HG02759 (cell line): ENCODE data around the gene FIZ1.
A peak's percentile ranks its signal among the peaks of the same experiment; 100 is the strongest.

ENCODE experiments used
- ATAC-seq: cut with Tn5 transposase; IDR thresholded peaks from one replicate; pipeline ENCODE4 v1.9.1; 2021; ENCODE audit warnings: mild to moderate bottlenecking, moderate library complexity; ENCODE audit not compliant: unreplicated experiment

Gene FIZ1

GRCh38 chr19:55599468-55599841, at the start of gene FIZ1:
Gene FIZ1 (minus strand): TSS chr19:55599517. CDS start chr19:55597865, 1,652 bp downstream.
- ATAC-seq: peak; percentile 55

- no peak for ATAC-seq
Measured at GRCh38 chr19:55648585-55649267, 49.4 kb upstream of the FIZ1 start.

- ATAC-seq: peak; percentile 40
Measured at GRCh38 chr19:55647732-55648584, 48.6 kb upstream of the FIZ1 start, which contains the start of gene CCDC106. Gene CCDC106 (plus strand): TSS chr19:55648212. CDS start chr19:55649047, 835 bp downstream.

- ATAC-seq: no peak
Measured at GRCh38 chr19:55646889-55647731, 47.8 kb upstream of the FIZ1 start.

- ATAC-seq: no peak
Measured at GRCh38 chr19:55645512-55645881, 46.2 kb upstream of the FIZ1 start.

- no peak for ATAC-seq
Measured at GRCh38 chr19:55644842-55645511, 45.7 kb upstream of the FIZ1 start.

- ATAC-seq: no peak
Measured at GRCh38 chr19:55644191-55644833, 45.0 kb upstream of the FIZ1 start.

- ATAC-seq: no peak
Measured at GRCh38 chr19:55643887-55644176, 44.5 kb upstream of the FIZ1 start.

GRCh38 chr19:55643003-55643886, 43.9 kb upstream of the FIZ1 start, which contains the start of gene ZNF581:
Gene ZNF581 (plus strand): TSS chr19:55643649. CDS start chr19:55644572, 923 bp downstream.
- peak; percentile 28 for ATAC-seq

GRCh38 chr19:55642153-55643002, 43.1 kb upstream of the FIZ1 start:
- ATAC-seq: no peak

- ATAC-seq: no peak
Measured at GRCh38 chr19:55641426-55642152, 42.3 kb upstream of the FIZ1 start.

- ATAC-seq: peak; percentile 41
Measured at GRCh38 chr19:55640577-55641425, 41.5 kb upstream of the FIZ1 start, which contains the start of gene ZNF580. Gene ZNF580 (plus strand): TSS chr19:55641002. CDS start chr19:55642509, 1,507 bp downstream.

GRCh38 chr19:55640043-55640576, 40.8 kb upstream of the FIZ1 start:
- ATAC-seq: no peak

GRCh38 chr19:55638864-55639359, 39.6 kb upstream of the FIZ1 start:
- no peak for ATAC-seq

GRCh38 chr19:55637534-55637933, 38.2 kb upstream of the FIZ1 start:
- ATAC-seq: no peak

- ATAC-seq: no peak
Measured at GRCh38 chr19:55636723-55637122, 37.4 kb upstream of the FIZ1 start.
